Progenitor cell of endocrine pancreas (in vitro differentiated cells): Measurements from ENCODE around the gene OSBP2. TPM values are rescaled to one million over a fixed set of nuclear protein-coding genes. Genes with fewer than 3 reads are reported as not detected.

Experiments used
- DNase-seq: peaks from one replicate; pipeline ENCODE4 v3.0.0; 2021; ENCODE audit warnings: low spot score; ENCODE audit not compliant: unreplicated experiment
- H3K27ac Mint-ChIP-seq: 2 replicates; pipeline ENCODE4 v1.8.0; 2021; ENCODE audit warnings: mild to moderate bottlenecking, moderate library complexity, mixed read lengths
- H3K27me3 Mint-ChIP-seq: 2 replicates; pipeline ENCODE4 v1.8.0; 2021; ENCODE audit warnings: mixed read lengths
- H3K36me3 Mint-ChIP-seq: 2 replicates; pipeline ENCODE4 v1.8.0; 2022; ENCODE audit warnings: mixed read lengths; ENCODE audit not compliant: insufficient read depth
- H3K4me1 Mint-ChIP-seq: 2 replicates; pipeline ENCODE4 v1.8.0; 2021; ENCODE audit warnings: low read depth, mixed read lengths
- H3K4me3 Mint-ChIP-seq: 2 replicates; pipeline ENCODE4 v1.8.0; 2021; ENCODE audit warnings: low read depth, mild to moderate bottlenecking, moderate library complexity, mixed read lengths
- H3K9me3 Mint-ChIP-seq: 2 replicates; pipeline ENCODE4 v1.8.0; 2021; ENCODE audit warnings: low read depth, mixed read lengths
- CTCF ChIP-seq: fragments of 200-600 bp; sonication (generic); IDR thresholded peaks from one replicate; pipeline ENCODE4 v1.5.0; 2021; ENCODE audit warnings: antibody characterized with exemption, mild to moderate bottlenecking; ENCODE audit not compliant: unreplicated experiment
- total RNA-seq: library from RNA; stranded (reverse); gene quantifications from 2 replicates; pipeline ENCODE4 v1.2.1, GENCODE V29; 2021

The OSBP2 gene
- total RNA-seq, 1 donor from 2014 or later = 8.3 TPM

- Mint-ChIP-seq H3K4me1 (no peaks in the 10 kb centered on the region), H3K9me3 (no peaks in the 10 kb centered on the region), H3K36me3 (peaks cover 35% of the 10 kb centered on the region), H3K4me3 (no peak overlapping the region), H3K27ac (no peak overlapping the region), H3K27me3 (no peaks in the 10 kb centered on the region)
- no peak for TF ChIP-seq CTCF
- no peak for DNase-seq
Observed at GRCh38 chr22:30943368-30943767, 248.7 kb downstream of the OSBP2 start.

GRCh38 chr22:30944986-30945385 is 250.3 kb downstream of the OSBP2 start:
- H3K9me3 Mint-ChIP-seq = no peaks in the 10 kb centered on the region
- no peak for DNase-seq
- no peaks in the 10 kb centered on the region for H3K4me1 Mint-ChIP-seq
- H3K27me3 Mint-ChIP-seq = no peaks in the 10 kb centered on the region
- peaks cover 36% of the 10 kb centered on the region for H3K36me3 Mint-ChIP-seq
- H3K4me3 Mint-ChIP-seq = no peak overlapping the region
- H3K27ac Mint-ChIP-seq = no peak overlapping the region
- no peak for TF ChIP-seq CTCF

- H3K36me3 Mint-ChIP-seq = peaks cover 39% of the 10 kb centered on the region
- no peak for DNase-seq
- no peak overlapping the region for H3K4me3 Mint-ChIP-seq
- H3K4me1 Mint-ChIP-seq = no peaks in the 10 kb centered on the region
- no peaks in the 10 kb centered on the region for H3K9me3 Mint-ChIP-seq
- TF ChIP-seq CTCF = no peak
- no peaks in the 10 kb centered on the region for H3K27me3 Mint-ChIP-seq
- H3K27ac Mint-ChIP-seq = no peak overlapping the region
Observed at GRCh38 chr22:30945653-30946052, 251.0 kb downstream of the OSBP2 start.

GRCh38 chr22:30946354-30946753 is 251.7 kb downstream of the OSBP2 start:
- TF ChIP-seq CTCF = no peak
- H3K4me1 Mint-ChIP-seq = no peaks in the 10 kb centered on the region
- H3K36me3 Mint-ChIP-seq = peaks cover 35% of the 10 kb centered on the region
- no peak overlapping the region for H3K4me3 Mint-ChIP-seq
- DNase-seq = no peak
- no peaks in the 10 kb centered on the region for H3K27me3 Mint-ChIP-seq
- no peaks in the 10 kb centered on the region for H3K9me3 Mint-ChIP-seq
- H3K27ac Mint-ChIP-seq = no peak overlapping the region

- no peak for DNase-seq
- Mint-ChIP-seq H3K27me3 (no peaks in the 10 kb centered on the region), H3K4me3 (no peak overlapping the region), H3K9me3 (no peaks in the 10 kb centered on the region), H3K4me1 (no peaks in the 10 kb centered on the region), H3K36me3 (peaks cover 29% of the 10 kb centered on the region), H3K27ac (no peak overlapping the region)
- no peak for TF ChIP-seq CTCF
Observed at GRCh38 chr22:30947173-30947815, 252.6 kb downstream of the OSBP2 start.
